Activated CD4-positive, alpha-beta T cell treated with anti-CD3 and anti-CD28 coated beads for 36 hours (primary cell): ENCODE data around the gene CXCR6. TPM values are rescaled to one million over a fixed set of nuclear protein-coding genes. Genes with fewer than 3 reads are reported as not detected.

ENCODE experiments used
- ATAC-seq: fragments of 200-7000 bp; cut with Tn5 transposase; one replicate; pipeline ENCODE4 v1.10.0; 2021; ENCODE audit warnings: mild to moderate bottlenecking, moderate library complexity
- CTCF ChIA-PET: fragments of 350-600 bp; sonication (Branson Sonifier 250); formaldehyde crosslinking; loops from one replicate; lab custom pipeline; 2021; ENCODE audit warnings: antibody characterized with exemption; lab: Charles Lee
- POLR2A ChIA-PET: fragments of 350-600 bp; sonication (Branson Sonifier 250); formaldehyde crosslinking; loops from one replicate; lab custom pipeline; 2021; ENCODE audit warnings: antibody characterized with exemption, inconsistent platforms; lab: Charles Lee
- DNase-seq: peaks from one replicate; pipeline ENCODE4 v3.0.0-alpha.2; 2020
- H3K27ac Mint-ChIP-seq: one replicate; pipeline ENCODE4 v1.8.0; 2021; ENCODE audit warnings: mixed read lengths
- H3K27me3 Mint-ChIP-seq: one replicate; pipeline ENCODE4 v1.8.0; 2021; ENCODE audit warnings: mixed read lengths
- H3K36me3 Mint-ChIP-seq: one replicate; pipeline ENCODE4 v1.8.0; 2021; ENCODE audit warnings: low read depth, mixed read lengths
- H3K4me1 Mint-ChIP-seq: one replicate; pipeline ENCODE4 v1.8.0; 2021; ENCODE audit warnings: mixed read lengths
- H3K4me3 Mint-ChIP-seq: one replicate; pipeline ENCODE4 v1.8.0; 2021; ENCODE audit warnings: mild to moderate bottlenecking, moderate library complexity, mixed read lengths
- H3K9me3 Mint-ChIP-seq: one replicate; pipeline ENCODE4 v1.8.0; 2021; ENCODE audit warnings: low read depth, mixed read lengths
- intact Hi-C, 2 experiments: fragments of 100-400 bp; cut with DNase I in 1 of 2; cut with micrococcal nuclease in 1 of 2; formaldehyde crosslinking; loops; one replicate each; pipeline versions ENCODE4 v1.14.2 to v1.15.1; 2022 to 2024; cut with DNase I, micrococcal nuclease
- total RNA-seq, 2 experiments: library from RNA; stranded (reverse); gene quantifications; one replicate each; pipeline ENCODE4 v1.2.3, GENCODE V29; 2021

CXCR6 gene
- total RNA-seq, 2 experiments from 2014 or later = 0.42 to 0.85 TPM

DNA sequence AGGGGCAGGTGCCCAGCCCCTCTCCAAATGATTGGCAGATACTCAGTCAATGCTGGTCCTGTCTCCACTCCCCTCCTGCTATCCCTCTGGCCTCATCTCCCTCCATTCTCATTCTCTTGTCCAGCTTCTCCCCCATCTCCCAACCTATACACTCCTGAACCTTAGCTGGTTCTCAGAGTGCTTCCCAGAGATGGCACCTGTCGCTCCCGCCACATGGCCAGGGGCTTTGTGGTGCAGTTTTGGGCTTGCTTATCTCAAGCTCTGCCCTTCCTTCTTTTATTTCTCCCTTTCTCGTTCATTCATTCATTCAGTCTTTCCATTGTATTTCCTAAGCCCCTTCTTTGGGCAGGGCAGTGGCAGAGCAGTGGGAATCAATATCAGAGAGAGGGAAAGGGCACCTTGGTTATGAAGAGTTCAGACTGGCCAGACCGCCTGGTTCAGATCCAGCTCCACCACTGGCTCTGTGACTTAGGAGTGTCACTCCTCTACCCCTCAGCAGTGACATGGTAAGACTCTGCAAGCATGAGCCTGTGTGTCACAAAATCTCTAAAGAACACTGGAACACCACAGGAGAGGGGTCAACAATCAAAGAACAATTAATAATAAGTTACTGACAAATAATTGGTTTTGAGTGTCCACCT is 20.2 kb upstream of the CXCR6 start:
- CTCF ChIA-PET = interaction anchor here (1.2 kb wide), 1 partner anchor 154 kb away, joined by 3 read pairs; no protein-coding TSS in a partner anchor
- no peak for ATAC-seq

DNA sequence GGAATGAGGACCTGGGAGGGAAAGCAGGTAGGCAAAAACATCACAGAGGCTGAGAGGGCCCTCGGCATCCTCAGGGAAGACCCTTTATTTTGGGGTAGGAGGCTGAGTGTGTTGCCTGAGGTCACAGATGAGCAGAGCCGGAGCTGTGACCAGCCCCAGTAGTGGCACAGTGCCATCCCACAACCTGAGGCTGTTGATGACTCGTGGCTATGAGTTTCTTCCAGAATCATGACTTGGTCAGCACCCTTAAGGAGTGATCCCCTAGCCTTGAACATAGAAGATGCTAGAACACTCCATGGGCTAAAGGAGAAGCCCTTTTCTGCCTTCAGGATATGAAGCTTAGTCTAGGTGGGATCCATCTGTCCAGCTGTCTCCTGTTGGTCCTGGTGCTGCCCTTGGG is 19.5 kb upstream of the CXCR6 start:
- DNase-seq = no peak
- peaks cover 1% of the 10 kb centered on the region for H3K27me3 Mint-ChIP-seq
- H3K36me3 Mint-ChIP-seq = peaks cover 57% of the 10 kb centered on the region
- no peak overlapping the region for H3K4me3 Mint-ChIP-seq
- H3K9me3 Mint-ChIP-seq = no peaks in the 10 kb centered on the region
- H3K4me1 Mint-ChIP-seq = peaks cover 13% of the 10 kb centered on the region
- ChIA-PET CTCF (interaction anchor here (0.6 to 1.3 kb wide), 3 partner anchors 14 to 731 kb away, joined by 3 read pairs; no protein-coding TSS in a partner anchor), POLR2A (no interaction called here)
- intact Hi-C loops = loop anchor here in 1 of 2 experiments (10.0 kb wide), 1 partner anchor 329 kb away; the partner anchor contains the start of gene LIMD1
- no peak overlapping the region for H3K27ac Mint-ChIP-seq
- peak; percentile 30 for ATAC-seq

More for the DNA sequence above, 20.2 kb upstream of the CXCR6 start:
- H3K9me3 Mint-ChIP-seq = no peaks in the 10 kb centered on the region
- intact Hi-C loops = loop anchor here in 1 of 2 experiments (10.0 kb wide), 1 partner anchor 328 kb away; the partner anchor contains the start of gene LIMD1
- H3K4me1 Mint-ChIP-seq = peaks cover 18% of the 10 kb centered on the region
- H3K27me3 Mint-ChIP-seq = peaks cover 1% of the 10 kb centered on the region
- no peak for DNase-seq
- H3K36me3 Mint-ChIP-seq = peaks cover 59% of the 10 kb centered on the region
- no peak overlapping the region for H3K4me3 Mint-ChIP-seq
- POLR2A ChIA-PET = no interaction called here
- H3K27ac Mint-ChIP-seq = no peak overlapping the region

- ATAC-seq (no peak), DNase-seq (no peak)
- Mint-ChIP-seq H3K9me3 (no peaks in the 10 kb centered on the region), H3K27ac (no peak overlapping the region), H3K4me3 (no peak overlapping the region), H3K36me3 (peaks cover 53% of the 10 kb centered on the region), H3K4me1 (no peaks in the 10 kb centered on the region), H3K27me3 (no peaks in the 10 kb centered on the region)
- intact Hi-C loops = loop anchor here (2.0 to 10.0 kb wide), 4 partner anchors 333 to 891 kb away; partner anchors contain the start of gene LIMD1 (in 1 of the 2)
- ChIA-PET POLR2A (no interaction called here), CTCF (interaction anchor here (0.9 to 4.8 kb wide), 7 partner anchors 9 to 167 kb away, joined by 3 to 50 read pairs (median 3); partner anchors contain the start of gene LZTFL1)
Observed at GRCh38 chr3:45927881-45928280, 15.4 kb upstream of the CXCR6 start.

- peaks cover 55% of the 10 kb centered on the region for H3K36me3 Mint-ChIP-seq
- ATAC-seq (peak; percentile 95), DNase-seq (peak; percentile 82)
- H3K27me3 Mint-ChIP-seq = no peaks in the 10 kb centered on the region
- no peaks in the 10 kb centered on the region for H3K4me1 Mint-ChIP-seq
- H3K9me3 Mint-ChIP-seq = no peaks in the 10 kb centered on the region
- intact Hi-C loops = loop anchor here (1.0 to 10.0 kb wide), 5 partner anchors 168 to 892 kb away; partner anchors contain the start of gene LIMD1 (in 1 of the 2)
- no peak overlapping the region for H3K27ac Mint-ChIP-seq
- ChIA-PET POLR2A (no interaction called here), CTCF (interaction anchor here (0.5 to 5.4 kb wide), 24 partner anchors 8 to 1699 kb away, joined by 3 to 50 read pairs (median 4); partner anchors contain the start of gene CCR9)
- H3K4me3 Mint-ChIP-seq = no peak overlapping the region
Observed at GRCh38 chr3:45929042-45929679, 14.1 kb upstream of the CXCR6 start.

- Mint-ChIP-seq H3K27me3 (no peaks in the 10 kb centered on the region), H3K9me3 (no peaks in the 10 kb centered on the region), H3K27ac (no peak overlapping the region), H3K36me3 (peaks cover 57% of the 10 kb centered on the region), H3K4me3 (no peak overlapping the region), H3K4me1 (no peaks in the 10 kb centered on the region)
- ChIA-PET CTCF (interaction anchor here (0.5 to 5.4 kb wide), 7 partner anchors 23 to 808 kb away, joined by 3 to 50 read pairs (median 3); no protein-coding TSS in a partner anchor), POLR2A (no interaction called here)
- ATAC-seq (no peak), DNase-seq (no peak)
- intact Hi-C loops = no loop called here
Observed at GRCh38 chr3:45931496-45931895, 11.8 kb upstream of the CXCR6 start.

GRCh38 chr3:45932112-45932511 is 11.2 kb upstream of the CXCR6 start:
- H3K4me3 Mint-ChIP-seq = no peak overlapping the region
- H3K4me1 Mint-ChIP-seq = no peaks in the 10 kb centered on the region
- H3K36me3 Mint-ChIP-seq = peaks cover 53% of the 10 kb centered on the region
- DNase-seq (no peak), ATAC-seq (peak; percentile 15)
- no peaks in the 10 kb centered on the region for H3K9me3 Mint-ChIP-seq
- no peak overlapping the region for H3K27ac Mint-ChIP-seq
- CTCF ChIA-PET = interaction anchor here (0.6 to 5.4 kb wide), 5 partner anchors 22 to 808 kb away, joined by 3 to 50 read pairs (median 3); no protein-coding TSS in a partner anchor
- POLR2A ChIA-PET = no interaction called here
- intact Hi-C loops = no loop called here
- H3K27me3 Mint-ChIP-seq = no peaks in the 10 kb centered on the region

DNA sequence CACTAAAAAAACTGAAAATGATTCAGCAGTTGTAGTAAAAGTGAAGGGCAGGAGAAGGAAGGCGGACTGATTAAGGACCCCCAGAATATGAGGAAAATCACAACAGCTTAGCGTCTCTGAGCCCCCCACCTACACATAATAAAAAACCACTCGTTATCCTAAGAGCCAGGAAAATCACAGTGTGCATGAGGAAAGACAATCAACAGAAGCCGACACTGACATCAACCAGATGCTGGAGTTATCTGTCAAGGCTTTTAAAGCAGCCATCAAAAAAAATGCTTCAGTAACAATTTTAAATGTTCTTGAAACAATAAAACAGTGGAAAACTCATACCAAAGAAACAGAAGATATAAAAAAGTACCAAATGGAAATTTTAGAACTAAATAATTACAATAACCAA is 9.7 kb upstream of the CXCR6 start:
- DNase-seq = no peak
- no peak for ATAC-seq
- intact Hi-C loops = no loop called here
- no peaks in the 10 kb centered on the region for H3K27me3 Mint-ChIP-seq
- CTCF ChIA-PET = interaction anchor here (1.0 to 5.4 kb wide), 3 partner anchors 12 to 144 kb away, joined by 3 to 35 read pairs (median 12); no protein-coding TSS in a partner anchor
- no peaks in the 10 kb centered on the region for H3K9me3 Mint-ChIP-seq
- H3K4me3 Mint-ChIP-seq = no peak overlapping the region
- POLR2A ChIA-PET = interaction anchor here (0.7 kb wide), 1 partner anchor 84 kb away, joined by 3 read pairs; no protein-coding TSS in a partner anchor
- H3K36me3 Mint-ChIP-seq = peaks cover 50% of the 10 kb centered on the region
- no peak overlapping the region for H3K27ac Mint-ChIP-seq
- no peaks in the 10 kb centered on the region for H3K4me1 Mint-ChIP-seq

GRCh38 chr3:45936261-45936660 is 7.0 kb upstream of the CXCR6 start:
- peaks cover 8% of the 10 kb centered on the region for H3K4me1 Mint-ChIP-seq
- DNase-seq = no peak
- ChIA-PET CTCF (interaction anchor here (0.7 to 14.6 kb wide), 3 partner anchors 16 to 142 kb away, joined by 3 to 269 read pairs (median 3); no protein-coding TSS in a partner anchor), POLR2A (no interaction called here)
- no peak overlapping the region for H3K27ac Mint-ChIP-seq
- intact Hi-C loops = no loop called here
- peaks cover 5% of the 10 kb centered on the region for H3K9me3 Mint-ChIP-seq
- peaks cover 43% of the 10 kb centered on the region for H3K36me3 Mint-ChIP-seq
- no peak for ATAC-seq
- no peak overlapping the region for H3K4me3 Mint-ChIP-seq
- H3K27me3 Mint-ChIP-seq = peaks cover 13% of the 10 kb centered on the region

DNA sequence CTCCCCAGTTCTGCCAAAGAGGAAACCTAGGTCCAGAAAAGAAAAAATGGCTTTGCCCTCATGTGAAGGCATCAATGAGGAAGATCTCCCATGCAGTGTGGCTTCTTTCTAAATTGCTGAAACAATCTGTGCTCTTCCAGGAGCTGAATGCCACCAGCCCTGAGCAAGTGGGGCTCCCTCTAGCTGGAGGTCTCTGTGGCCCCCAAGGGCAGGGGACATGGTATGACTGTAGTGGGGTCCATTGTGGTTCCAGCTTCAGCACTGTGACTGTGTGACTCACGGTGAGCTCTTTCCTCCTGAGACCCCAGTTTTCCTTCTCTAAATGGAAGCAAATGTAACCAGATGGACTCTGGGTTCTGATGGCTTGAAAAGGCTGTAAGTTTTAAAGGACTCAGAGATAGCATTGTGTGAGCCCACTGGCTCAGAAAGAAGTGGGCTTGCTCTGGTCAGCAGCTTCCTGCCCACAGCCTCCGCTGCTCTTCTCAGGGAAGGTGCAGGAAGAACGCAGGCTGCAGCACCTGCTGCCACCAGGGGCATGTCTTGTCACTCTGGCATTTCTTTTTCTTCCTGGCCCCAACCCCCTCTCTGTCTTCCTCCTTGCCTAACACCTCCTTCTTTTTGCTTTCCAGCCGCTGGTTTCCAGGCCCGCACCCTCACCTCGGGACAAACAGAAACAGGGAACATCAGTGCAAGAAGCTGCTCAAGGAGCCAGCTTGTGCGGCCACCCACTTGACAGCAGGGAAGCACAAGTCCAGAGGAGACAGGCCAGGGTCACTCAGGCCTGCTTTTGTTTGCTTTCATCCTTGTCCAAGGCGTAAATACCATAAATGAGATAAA is 5.8 kb upstream of the CXCR6 start:
- intact Hi-C loops = loop anchor here (1.0 to 2.0 kb wide), 3 partner anchors 142 to 441 kb away; no protein-coding TSS in a partner anchor
- no peak overlapping the region for H3K27ac Mint-ChIP-seq
- H3K4me1 Mint-ChIP-seq = peaks cover 12% of the 10 kb centered on the region
- ATAC-seq = no peak
- H3K27me3 Mint-ChIP-seq = peaks cover 15% of the 10 kb centered on the region
- no peak overlapping the region for H3K4me3 Mint-ChIP-seq
- ChIA-PET CTCF (interaction anchor here (0.6 to 14.6 kb wide), 16 partner anchors 8 to 449 kb away, joined by 3 to 269 read pairs (median 4); partner anchors contain the start of gene CCR5), POLR2A (no interaction called here)
- no peak for DNase-seq
- H3K9me3 Mint-ChIP-seq = peaks cover 5% of the 10 kb centered on the region
- H3K36me3 Mint-ChIP-seq = peaks cover 41% of the 10 kb centered on the region

DNA sequence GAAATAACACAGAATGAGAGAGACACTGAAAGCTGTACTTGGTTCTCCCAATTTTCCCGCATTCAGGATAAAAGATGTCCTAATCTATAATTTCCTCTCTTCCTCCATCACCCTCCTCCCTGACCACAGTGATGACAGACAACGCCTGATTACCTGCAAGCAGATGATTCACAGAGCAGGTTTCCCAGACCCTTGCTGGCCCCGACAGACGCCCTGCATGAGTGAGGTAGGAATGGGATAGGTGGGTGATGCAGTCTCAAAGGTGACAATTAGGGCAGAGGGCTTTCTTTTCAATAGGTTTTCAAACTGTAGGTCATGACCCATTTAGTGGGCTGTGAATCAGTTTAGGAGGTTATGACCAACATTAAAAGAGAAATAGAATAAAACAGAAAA is 5.2 kb upstream of the CXCR6 start:
- ATAC-seq = no peak

More for the DNA sequence above, 5.2 kb upstream of the CXCR6 start:
- ChIA-PET POLR2A (no interaction called here), CTCF (interaction anchor here (0.6 to 14.6 kb wide), 26 partner anchors 9 to 440 kb away, joined by 3 to 269 read pairs (median 5); partner anchors contain the start of gene CCR5)
- Mint-ChIP-seq H3K27ac (no peak overlapping the region), H3K9me3 (peaks cover 5% of the 10 kb centered on the region), H3K4me3 (no peak overlapping the region), H3K36me3 (peaks cover 41% of the 10 kb centered on the region), H3K27me3 (peaks cover 15% of the 10 kb centered on the region), H3K4me1 (peaks cover 18% of the 10 kb centered on the region)
- no peak for DNase-seq
- intact Hi-C loops = loop anchor here (1.0 to 2.0 kb wide), 3 partner anchors 141 to 441 kb away; no protein-coding TSS in a partner anchor
